Measurements from ENCODE around the gene SLC35F3.

SLC35F3 gene

DNA sequence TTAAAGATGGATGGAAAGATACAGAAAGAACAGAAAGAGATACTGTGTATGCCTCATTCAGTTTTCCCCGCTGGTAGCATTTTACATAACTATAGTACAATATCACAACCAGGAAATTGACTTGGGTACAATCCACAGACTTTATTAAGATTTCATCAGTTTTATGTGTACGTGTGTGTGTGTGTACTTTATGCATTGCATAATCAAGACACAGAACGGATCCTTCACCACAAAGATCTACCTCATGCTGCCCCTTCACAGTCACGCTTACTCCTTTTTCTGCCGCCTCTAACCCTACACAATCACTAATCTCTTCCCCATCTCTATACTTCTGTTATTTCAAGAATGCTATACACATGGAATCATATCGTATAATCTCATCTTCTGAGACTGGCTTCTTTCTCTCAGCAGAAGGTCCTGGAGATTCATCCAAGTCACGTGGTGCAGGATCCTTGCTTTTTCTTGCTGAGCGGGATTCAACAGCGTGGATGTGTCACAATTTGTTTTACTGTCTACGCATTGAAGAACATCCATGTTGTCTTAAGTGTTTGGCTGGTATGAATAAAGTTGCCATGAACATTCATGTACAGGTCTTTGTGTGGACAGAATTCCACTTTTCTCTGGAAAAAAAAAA is 76.7 kb downstream of the SLC35F3 start:
- Histone ChIP-seq H3K27ac (replicated peaks; ENCODE audit: low read length) (no peak overlapping the region), H3K14ac (ENCODE audit: low read length) (no peak overlapping the region), H3K4me2 (ENCODE audit: insufficient read depth, low read length, poor library complexity, severe bottlenecking) (no peak overlapping the region), H2AFZ (ENCODE audit: low read length) (no peak overlapping the region), H3K23ac (ENCODE audit: low read depth, low read length, poor library complexity) (no peak overlapping the region), H2BK12ac (ENCODE audit: low read length) (no peak overlapping the region), H4K91ac (ENCODE audit: low read depth, low read length, poor library complexity) (no peak overlapping the region), H2BK15ac (ENCODE audit: low read length) (no peak overlapping the region), H3K4me1 (ENCODE audit: control insufficient read depth in 2 of 2, insufficient read depth in 1 of 2, low read depth in 1 of 2, low read length in 2 of 2) (no peaks in the 10 kb centered on the region), H3K36me3 (replicated peaks in 1 of 2; ENCODE audit: control insufficient read depth in 2 of 2, insufficient read depth in 2 of 2, low read length in 2 of 2) (no peaks in the 10 kb centered on the region), H3K79me1 (ENCODE audit: low read depth, low read length) (no peaks in the 10 kb centered on the region), H2AK5ac (ENCODE audit: low read depth, low read length) (no peak overlapping the region), H2BK120ac (ENCODE audit: low read depth, low read length) (no peak overlapping the region), H3K18ac (ENCODE audit: low read length) (no peak overlapping the region), H3K27me3 (ENCODE audit: control insufficient read depth in 3 of 3, insufficient read depth in 3 of 3, low read depth in 1 of 3, low read length in 3 of 3) (no peaks in the 10 kb centered on the region), H4K8ac (ENCODE audit: low read depth, low read length) (no peak overlapping the region), H3K4ac (ENCODE audit: low read length) (no peak overlapping the region), H3K9me3 (replicated peaks in 1 of 2; ENCODE audit: control insufficient read depth in 2 of 2, insufficient read depth in 1 of 2, low read depth in 1 of 2, low read length in 2 of 2) (no peaks in the 10 kb centered on the region), H3K9ac (ENCODE audit: low read depth, low read length, poor library complexity) (no peak overlapping the region), H3K4me3 (ENCODE audit: low read length in 2 of 2) (no peak overlapping the region), H2BK5ac (ENCODE audit: low read length) (no peak overlapping the region)
- DNase-seq (ENCODE audit: low spot score) = no peak
- 100% methylated on average over 2 of the region's 10 CpGs; no CpG with 5 or more reads in 1 of the 2 donors for WGBS, 2 donors (ENCODE audit: extremely low coverage in 2 of 2, insufficient read length in 2 of 2, insufficient replicate concordance in 1 of 2)

DNA sequence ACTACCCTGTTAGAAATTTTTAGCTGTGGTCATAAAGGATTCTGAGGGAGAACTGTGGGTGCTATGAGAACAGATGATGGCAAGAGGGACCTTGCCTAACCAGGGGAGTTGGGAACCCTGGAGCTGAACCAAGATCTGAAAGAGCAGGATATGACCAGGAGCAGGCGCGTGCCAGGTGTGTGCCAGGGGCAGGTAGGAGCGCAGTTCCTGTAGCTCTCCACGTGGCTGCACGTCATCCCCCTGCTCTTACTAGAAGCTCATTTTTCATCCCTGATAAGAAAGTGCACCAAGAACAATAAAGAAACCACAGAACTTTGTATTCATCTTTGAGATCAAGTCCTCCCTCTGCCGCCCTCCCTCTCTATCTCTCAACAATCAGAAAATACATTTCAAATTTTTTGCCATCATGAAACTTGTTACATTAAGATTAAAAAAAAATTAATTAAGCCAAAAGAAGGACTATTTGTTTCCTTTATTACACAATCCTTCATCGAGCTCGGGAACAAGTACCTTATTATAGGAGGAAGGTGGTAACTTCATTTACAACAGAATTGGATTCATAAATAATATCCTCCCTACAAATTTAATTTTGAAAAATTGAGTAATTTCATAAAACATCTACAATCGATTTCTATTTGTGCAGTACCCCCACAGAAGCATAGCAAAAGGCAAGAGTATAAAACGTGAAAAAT is 78.5 kb downstream of the SLC35F3 start:
- H2AK5ac ChIP-seq (ENCODE audit: low read depth, low read length) = no peak overlapping the region
- no peak overlapping the region for H3K14ac ChIP-seq (ENCODE audit: low read length)
- no peak overlapping the region for H3K27ac ChIP-seq (replicated peaks; ENCODE audit: low read length)
- no peak overlapping the region for H2BK120ac ChIP-seq (ENCODE audit: low read depth, low read length)
- H2AFZ ChIP-seq (ENCODE audit: low read length) = no peak overlapping the region
- H2BK5ac ChIP-seq (ENCODE audit: low read length) = no peak overlapping the region
- no peak overlapping the region for H3K9ac ChIP-seq (ENCODE audit: low read depth, low read length, poor library complexity)
- H2BK15ac ChIP-seq (ENCODE audit: low read length) = no peak overlapping the region
- H4K91ac ChIP-seq (ENCODE audit: low read depth, low read length, poor library complexity) = no peak overlapping the region
- no peaks in the 10 kb centered on the region for H3K79me1 ChIP-seq (ENCODE audit: low read depth, low read length)
- H4K8ac ChIP-seq (ENCODE audit: low read depth, low read length) = no peak overlapping the region
- H3K4ac ChIP-seq (ENCODE audit: low read length) = no peak overlapping the region
- WGBS, 2 donors (ENCODE audit: extremely low coverage in 2 of 2, insufficient read length in 2 of 2, insufficient replicate concordance in 1 of 2) = no CpG with 5 or more reads among the region's 10 CpGs
- no peak for DNase-seq (ENCODE audit: low spot score)
- H3K4me1 ChIP-seq (ENCODE audit: control insufficient read depth in 2 of 2, insufficient read depth in 1 of 2, low read depth in 1 of 2, low read length in 2 of 2) = no peaks in the 10 kb centered on the region
- H3K4me2 ChIP-seq (ENCODE audit: insufficient read depth, low read length, poor library complexity, severe bottlenecking) = no peak overlapping the region
- H3K4me3 ChIP-seq (ENCODE audit: low read length in 2 of 2) = no peak overlapping the region
- H3K36me3 ChIP-seq (replicated peaks in 1 of 2; ENCODE audit: control insufficient read depth in 2 of 2, insufficient read depth in 2 of 2, low read length in 2 of 2) = no peaks in the 10 kb centered on the region
- H2BK12ac ChIP-seq (ENCODE audit: low read length) = no peak overlapping the region
- H3K9me3 ChIP-seq (replicated peaks in 1 of 2; ENCODE audit: control insufficient read depth in 2 of 2, insufficient read depth in 1 of 2, low read depth in 1 of 2, low read length in 2 of 2) = no peaks in the 10 kb centered on the region
- H3K23ac ChIP-seq (ENCODE audit: low read depth, low read length, poor library complexity) = no peak overlapping the region
- H3K18ac ChIP-seq (ENCODE audit: low read length) = no peak overlapping the region
- no peaks in the 10 kb centered on the region for H3K27me3 ChIP-seq (ENCODE audit: control insufficient read depth in 3 of 3, insufficient read depth in 3 of 3, low read depth in 1 of 3, low read length in 3 of 3)

DNA sequence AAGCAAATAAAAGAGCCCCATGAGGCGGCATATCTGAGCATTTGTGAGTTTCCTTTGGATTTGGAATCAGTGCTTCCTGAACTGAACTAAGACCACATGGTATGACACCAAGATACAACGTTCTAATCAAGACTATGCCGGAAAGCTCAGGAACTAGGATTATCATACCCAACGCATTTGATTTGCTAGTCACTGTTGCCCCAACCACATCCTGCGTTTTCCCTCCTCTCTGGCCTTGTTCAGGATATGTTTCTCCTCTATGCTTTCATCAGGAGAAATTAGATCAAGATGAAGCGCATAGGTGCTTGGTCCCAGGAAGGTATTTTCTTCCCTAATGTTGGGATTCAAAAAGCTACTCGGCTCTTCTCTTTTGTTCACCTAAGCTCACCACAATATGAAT is 79.3 kb downstream of the SLC35F3 start:
- Histone ChIP-seq H3K4me3 (ENCODE audit: low read length in 2 of 2) (no peak overlapping the region), H2BK120ac (ENCODE audit: low read depth, low read length) (no peak overlapping the region), H3K14ac (ENCODE audit: low read length) (no peak overlapping the region), H2BK15ac (ENCODE audit: low read length) (no peak overlapping the region), H3K4me2 (ENCODE audit: insufficient read depth, low read length, poor library complexity, severe bottlenecking) (no peak overlapping the region), H3K36me3 (replicated peaks in 1 of 2; ENCODE audit: control insufficient read depth in 2 of 2, insufficient read depth in 2 of 2, low read length in 2 of 2) (no peaks in the 10 kb centered on the region), H3K18ac (ENCODE audit: low read length) (no peak overlapping the region), H2BK12ac (ENCODE audit: low read length) (no peak overlapping the region), H3K4ac (ENCODE audit: low read length) (no peak overlapping the region), H3K23ac (ENCODE audit: low read depth, low read length, poor library complexity) (no peak overlapping the region), H3K9ac (ENCODE audit: low read depth, low read length, poor library complexity) (no peak overlapping the region), H4K91ac (ENCODE audit: low read depth, low read length, poor library complexity) (no peak overlapping the region), H3K27me3 (ENCODE audit: control insufficient read depth in 3 of 3, insufficient read depth in 3 of 3, low read depth in 1 of 3, low read length in 3 of 3) (no peaks in the 10 kb centered on the region), H3K27ac (replicated peaks; ENCODE audit: low read length) (no peak overlapping the region), H2AFZ (ENCODE audit: low read length) (no peak overlapping the region), H2AK5ac (ENCODE audit: low read depth, low read length) (no peak overlapping the region), H3K9me3 (replicated peaks in 1 of 2; ENCODE audit: control insufficient read depth in 2 of 2, insufficient read depth in 1 of 2, low read depth in 1 of 2, low read length in 2 of 2) (no peaks in the 10 kb centered on the region), H3K4me1 (ENCODE audit: control insufficient read depth in 2 of 2, insufficient read depth in 1 of 2, low read depth in 1 of 2, low read length in 2 of 2) (no peaks in the 10 kb centered on the region), H2BK5ac (ENCODE audit: low read length) (no peak overlapping the region), H4K8ac (ENCODE audit: low read depth, low read length) (no peak overlapping the region), H3K79me1 (ENCODE audit: low read depth, low read length) (no peaks in the 10 kb centered on the region)
- no CpG with 5 or more reads among the region's 7 CpGs for WGBS, 2 donors (ENCODE audit: extremely low coverage in 2 of 2, insufficient read length in 2 of 2, insufficient replicate concordance in 1 of 2)
- DNase-seq (ENCODE audit: low spot score) = no peak

DNA sequence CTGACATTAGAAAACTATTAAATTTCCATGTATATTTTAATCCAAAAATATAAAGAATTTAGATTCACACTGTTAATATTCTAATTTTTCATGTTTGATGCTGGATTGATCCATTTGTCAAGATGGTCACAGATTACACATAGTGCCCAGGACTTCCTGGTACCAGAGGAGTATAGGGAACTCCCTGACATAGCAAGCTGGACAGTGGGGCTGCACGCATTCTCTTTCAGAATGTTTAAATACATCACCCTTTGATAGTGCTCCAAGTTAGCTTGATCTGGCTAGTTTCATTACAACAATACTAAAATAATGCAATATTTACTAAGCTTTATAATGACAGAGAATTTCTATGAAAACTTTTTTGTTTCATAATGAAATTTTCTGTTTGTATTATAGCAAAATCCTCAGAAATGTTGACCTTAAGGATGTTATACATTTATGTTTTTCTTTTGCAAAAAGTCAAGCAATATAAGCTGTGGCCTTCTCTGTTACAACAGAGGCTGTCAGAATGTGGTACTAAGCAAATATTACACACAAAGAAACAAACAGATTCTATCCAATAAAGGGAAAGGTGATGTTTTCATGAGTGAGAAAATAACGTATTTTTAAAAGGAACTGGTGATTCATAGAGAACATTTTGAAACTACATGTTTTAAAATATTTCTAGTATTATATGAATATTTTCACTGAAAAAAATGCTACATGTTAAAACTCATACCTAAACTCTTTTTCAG is 84.7 kb downstream of the SLC35F3 start:
- Histone ChIP-seq H3K23ac (ENCODE audit: low read depth, low read length, poor library complexity) (no peak overlapping the region), H4K91ac (ENCODE audit: low read depth, low read length, poor library complexity) (no peak overlapping the region), H2BK120ac (ENCODE audit: low read depth, low read length) (no peak overlapping the region), H3K36me3 (replicated peaks in 1 of 2; ENCODE audit: control insufficient read depth in 2 of 2, insufficient read depth in 2 of 2, low read length in 2 of 2) (no peaks in the 10 kb centered on the region), H3K18ac (ENCODE audit: low read length) (no peak overlapping the region), H2BK15ac (ENCODE audit: low read length) (no peak overlapping the region), H2AK5ac (ENCODE audit: low read depth, low read length) (no peak overlapping the region), H2BK12ac (ENCODE audit: low read length) (no peak overlapping the region), H2AFZ (ENCODE audit: low read length) (no peak overlapping the region), H4K8ac (ENCODE audit: low read depth, low read length) (no peak overlapping the region), H3K4ac (ENCODE audit: low read length) (no peak overlapping the region), H3K4me3 (ENCODE audit: low read length in 2 of 2) (no peak overlapping the region), H3K4me2 (ENCODE audit: insufficient read depth, low read length, poor library complexity, severe bottlenecking) (no peak overlapping the region), H3K9me3 (replicated peaks in 1 of 2; ENCODE audit: control insufficient read depth in 2 of 2, insufficient read depth in 1 of 2, low read depth in 1 of 2, low read length in 2 of 2) (no peaks in the 10 kb centered on the region), H3K27me3 (ENCODE audit: control insufficient read depth in 3 of 3, insufficient read depth in 3 of 3, low read depth in 1 of 3, low read length in 3 of 3) (no peaks in the 10 kb centered on the region), H3K4me1 (ENCODE audit: control insufficient read depth in 2 of 2, insufficient read depth in 1 of 2, low read depth in 1 of 2, low read length in 2 of 2) (peaks cover 0 to 10% of the 10 kb centered on the region in 2 donors), H2BK5ac (ENCODE audit: low read length) (no peak overlapping the region), H3K27ac (replicated peaks; ENCODE audit: low read length) (no peak overlapping the region), H3K14ac (ENCODE audit: low read length) (no peak overlapping the region), H3K9ac (ENCODE audit: low read depth, low read length, poor library complexity) (no peak overlapping the region), H3K79me1 (ENCODE audit: low read depth, low read length) (no peaks in the 10 kb centered on the region)
- no peak for DNase-seq (ENCODE audit: low spot score)
- no CpG with 5 or more reads among the region's 2 CpGs for WGBS, 2 donors (ENCODE audit: extremely low coverage in 2 of 2, insufficient read length in 2 of 2, insufficient replicate concordance in 1 of 2)

Data from neuronal stem cell (in vitro differentiated cells).